Neutrophil (primary cell): ENCODE data around the gene KCTD12.

Source experiments
- H3K27ac ChIP-seq: fragments of 200-600 bp; sonication (generic); 2 replicates; pipeline ENCODE4 v1.5.1; 2016; ENCODE audit warnings: mild to moderate bottlenecking, moderate library complexity
- H3K27me3 ChIP-seq: fragments of 200-600 bp; sonication (generic); 2 replicates; pipeline ENCODE4 v1.6.0; 2016; ENCODE audit warnings: mild to moderate bottlenecking
- H3K36me3 ChIP-seq: fragments of 200-600 bp; sonication (generic); 2 replicates; pipeline ENCODE4 v1.5.1; 2017
- H3K4me1 ChIP-seq, 2 experiments: fragments of 200-600 bp in 1 of 2; sonication (generic) in 1 of 2; 1 replicate in 1 of 2; 2 replicates in 1 of 2; pipeline versions ENCODE4 v1.5.1 to v1.6.1; 2013 to 2016; ENCODE audit warnings: low read depth in 1 of 2, low read length in 1 of 2, mild to moderate bottlenecking in 1 of 2, moderate library complexity in 1 of 2; ENCODE audit not compliant: control insufficient read depth in 1 of 2, insufficient read depth in 1 of 2
- H3K4me3 ChIP-seq, 2 experiments: fragments of 200-600 bp in 1 of 2; sonication (generic) in 1 of 2; 1 replicate in 1 of 2; 2 replicates in 1 of 2; pipeline ENCODE4 v1.5.1; 2013 to 2016; ENCODE audit warnings: low read depth in 1 of 2, low read length in 1 of 2, mild to moderate bottlenecking in 1 of 2, moderate library complexity in 1 of 2
- H3K9me3 ChIP-seq: fragments of 200-600 bp; sonication (generic); 2 replicates; pipeline ENCODE4 v1.5.1; 2016
- CTCF ChIP-seq: fragments of 200-600 bp; sonication (generic); IDR thresholded peaks from 2 replicates; pipeline ENCODE4 v1.5.1; 2016; ENCODE audit warnings: antibody characterized with exemption

The KCTD12 gene

GRCh38 chr13:76849493-76849892 is 36.7 kb downstream of the KCTD12 start:
- Histone ChIP-seq H3K27ac (no peak overlapping the region), H3K36me3 (no peaks in the 10 kb centered on the region), H3K27me3 (no peaks in the 10 kb centered on the region), H3K4me1 (peaks cover 20 to 28% of the 10 kb centered on the region in 2 experiments), H3K9me3 (no peaks in the 10 kb centered on the region), H3K4me3 (no peak overlapping the region)
- TF ChIP-seq CTCF, result no peak

- H3K4me3 ChIP-seq, result no peak overlapping the region
- TF ChIP-seq CTCF, result no peak
- no peaks in the 10 kb centered on the region for H3K36me3 ChIP-seq
- H3K9me3 ChIP-seq, result no peaks in the 10 kb centered on the region
- H3K27ac ChIP-seq, result peak overlapping the region; percentile 11
- no peaks in the 10 kb centered on the region for H3K27me3 ChIP-seq
- H3K4me1 ChIP-seq, result peaks cover 20 to 28% of the 10 kb centered on the region in 2 experiments
These were observed 37.6 kb downstream of the KCTD12 start for GRCh38 chr13:76848596-76848995.

GRCh38 chr13:76846363-76846762 is 39.8 kb downstream of the KCTD12 start:
- Histone ChIP-seq H3K4me1 (peaks cover 9 to 17% of the 10 kb centered on the region in 2 experiments), H3K27ac (no peak overlapping the region), H3K27me3 (no peaks in the 10 kb centered on the region), H3K4me3 (no peak overlapping the region), H3K36me3 (no peaks in the 10 kb centered on the region), H3K9me3 (no peaks in the 10 kb centered on the region)
- TF ChIP-seq CTCF, result no peak

- Histone ChIP-seq H3K4me1 (peaks cover 6 to 13% of the 10 kb centered on the region in 2 experiments), H3K36me3 (no peaks in the 10 kb centered on the region), H3K27ac (no peak overlapping the region), H3K27me3 (no peaks in the 10 kb centered on the region), H3K9me3 (no peaks in the 10 kb centered on the region), H3K4me3 (no peak overlapping the region)
- TF ChIP-seq CTCF, result no peak
These were observed 40.3 kb downstream of the KCTD12 start for GRCh38 chr13:76845865-76846264.

- peaks cover 6 to 13% of the 10 kb centered on the region in 2 experiments for H3K4me1 ChIP-seq
- H3K27ac ChIP-seq, result no peak overlapping the region
- H3K9me3 ChIP-seq, result no peaks in the 10 kb centered on the region
- H3K36me3 ChIP-seq, result no peaks in the 10 kb centered on the region
- H3K27me3 ChIP-seq, result no peaks in the 10 kb centered on the region
- TF ChIP-seq CTCF, result no peak
- H3K4me3 ChIP-seq, result no peak overlapping the region
These were observed 40.8 kb downstream of the KCTD12 start for GRCh38 chr13:76845367-76845766.

- no peaks in the 10 kb centered on the region for H3K9me3 ChIP-seq
- no peaks in the 10 kb centered on the region for H3K27me3 ChIP-seq
- no peak overlapping the region for H3K4me3 ChIP-seq
- no peaks in the 10 kb centered on the region for H3K36me3 ChIP-seq
- no peaks in the 10 kb centered on the region for H3K4me1 ChIP-seq
- TF ChIP-seq CTCF, result no peak
- H3K27ac ChIP-seq, result no peak overlapping the region
These were observed 48.4 kb downstream of the KCTD12 start for GRCh38 chr13:76837801-76838200.
